Endothelial cell (in vitro differentiated cells): ENCODE results near the gene LRP5. TPM values are rescaled to one million over a fixed set of nuclear protein-coding genes. Genes with fewer than 3 reads are reported as not detected.
"Not testable (repeated sequence)": the region's sequence is repeated elsewhere in the genome, so short reads cannot be mapped to it uniquely, and the experiment has no call there.

ENCODE experiments used
- DNase-seq: peaks from one replicate; pipeline ENCODE4 v3.0.0; 2021; ENCODE audit warnings: low spot score
- H3K27ac Mint-ChIP-seq: one replicate; pipeline ENCODE4 v1.8.0; 2021; ENCODE audit warnings: mixed read lengths, inconsistent platforms; ENCODE audit not compliant: unreplicated experiment
- H3K27me3 Mint-ChIP-seq: one replicate; pipeline ENCODE4 v1.8.0; 2021; ENCODE audit warnings: mild to moderate bottlenecking, moderate library complexity, mixed read lengths, inconsistent platforms; ENCODE audit not compliant: unreplicated experiment
- H3K36me3 Mint-ChIP-seq: one replicate; pipeline ENCODE4 v1.8.0; 2021; ENCODE audit warnings: mild to moderate bottlenecking, low read depth, mixed read lengths, inconsistent platforms; ENCODE audit not compliant: unreplicated experiment
- H3K4me1 Mint-ChIP-seq: one replicate; pipeline ENCODE4 v1.8.0; 2021; ENCODE audit warnings: mild to moderate bottlenecking, mixed read lengths, inconsistent platforms; ENCODE audit not compliant: unreplicated experiment
- H3K4me3 Mint-ChIP-seq: one replicate; pipeline ENCODE4 v1.8.0; 2021; ENCODE audit warnings: mild to moderate bottlenecking, mixed read lengths, inconsistent platforms; ENCODE audit not compliant: unreplicated experiment
- H3K9me3 Mint-ChIP-seq: one replicate; pipeline ENCODE4 v1.8.0; 2021; ENCODE audit warnings: mixed read lengths, inconsistent platforms; ENCODE audit not compliant: unreplicated experiment
- CTCF ChIP-seq: fragments of 200-600 bp; sonication (generic); IDR thresholded peaks from one replicate; pipeline ENCODE4 v1.5.0; 2021; ENCODE audit warnings: antibody characterized with exemption; ENCODE audit not compliant: unreplicated experiment
- total RNA-seq: library from RNA; stranded (reverse); fragmentation: NEBNext Ultra II Directional; extraction: Animal tissue kit (Norgen Biotek cat#: 25700); gene quantifications from one replicate; pipeline ENCODE4 v1.2.1, GENCODE V29; 2021; ENCODE audit not compliant: unreplicated experiment

LRP5 gene
- total RNA-seq, 1 donor from 2014 or later: 72.3 TPM

GRCh38 chr11:68470304-68470811, 158.0 kb downstream of the LRP5 start:
- H3K27me3 Mint-ChIP-seq: peaks cover 4% of the 10 kb centered on the region
- no peak for TF ChIP-seq CTCF
- no peak overlapping the region for H3K27ac Mint-ChIP-seq
- peaks cover 61% of the 10 kb centered on the region for H3K4me1 Mint-ChIP-seq
- H3K4me3 Mint-ChIP-seq: peak overlapping the region; percentile 17
- DNase-seq: no peak
- no peaks in the 10 kb centered on the region for H3K9me3 Mint-ChIP-seq
- peaks cover 35% of the 10 kb centered on the region for H3K36me3 Mint-ChIP-seq

GRCh38 chr11:68471360-68472340, 159.3 kb downstream of the LRP5 start:
- no peak for DNase-seq
- Mint-ChIP-seq H3K36me3 (peaks cover 35% of the 10 kb centered on the region), H3K27me3 (peaks cover 4% of the 10 kb centered on the region), H3K27ac (peak overlapping the region; percentile 15), H3K9me3 (no peaks in the 10 kb centered on the region), H3K4me1 (peaks cover 53% of the 10 kb centered on the region), H3K4me3 (peak overlapping the region; percentile 53)
- TF ChIP-seq CTCF: no peak

GRCh38 chr11:68472778-68473177, 160.4 kb downstream of the LRP5 start:
- no peak for DNase-seq
- Mint-ChIP-seq H3K27me3 (peaks cover 6% of the 10 kb centered on the region), H3K27ac (no peak overlapping the region), H3K4me3 (no peak overlapping the region), H3K4me1 (peaks cover 49% of the 10 kb centered on the region), H3K36me3 (peaks cover 41% of the 10 kb centered on the region), H3K9me3 (no peaks in the 10 kb centered on the region)
- TF ChIP-seq CTCF: no peak

- DNase-seq: no peak
- H3K4me1 Mint-ChIP-seq: peaks cover 42% of the 10 kb centered on the region
- no peaks in the 10 kb centered on the region for H3K9me3 Mint-ChIP-seq
- no peak overlapping the region for H3K27ac Mint-ChIP-seq
- H3K4me3 Mint-ChIP-seq: no peak overlapping the region
- peaks cover 41% of the 10 kb centered on the region for H3K36me3 Mint-ChIP-seq
- H3K27me3 Mint-ChIP-seq: peaks cover 6% of the 10 kb centered on the region
- no peak for TF ChIP-seq CTCF
These were observed 161.3 kb downstream of the LRP5 start for GRCh38 chr11:68473693-68474092.

- not testable (repeated sequence) for H3K27ac Mint-ChIP-seq, H3K9me3 Mint-ChIP-seq, H3K4me3 Mint-ChIP-seq, H3K27me3 Mint-ChIP-seq, DNase-seq
- H3K36me3 Mint-ChIP-seq: peaks cover 41% of the 10 kb centered on the region
- peaks cover 23% of the 10 kb centered on the region for H3K4me1 Mint-ChIP-seq
These were observed 163.2 kb downstream of the LRP5 start for GRCh38 chr11:68475626-68476025.
